Measurements from ENCODE around the gene OSCAR. TPM values are rescaled to one million over a fixed set of nuclear protein-coding genes. Genes with fewer than 3 reads are reported as not detected.

OSCAR gene
- total RNA-seq, 2 donors from 2014 or later, result 0.20 to 0.44 TPM

DNA sequence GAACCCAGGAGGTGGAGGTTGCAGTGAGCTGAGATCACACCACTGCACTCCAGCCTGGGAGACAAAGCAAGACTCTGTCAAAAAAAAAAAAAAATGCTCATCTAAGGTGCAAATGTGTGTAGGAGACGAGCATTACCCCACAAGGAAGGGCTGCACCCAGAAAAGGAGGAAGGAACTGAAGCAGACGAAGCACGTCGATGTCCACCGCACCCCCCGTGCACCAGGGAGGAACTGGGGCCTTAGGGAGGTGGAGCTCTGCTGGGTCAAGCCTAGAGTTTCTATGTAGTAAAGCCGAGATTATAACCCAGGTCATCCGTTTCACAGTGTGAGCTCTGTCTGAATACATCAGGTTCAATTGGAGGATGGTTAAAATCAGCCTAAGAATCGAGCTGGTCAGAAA is 38.0 kb downstream of the OSCAR start:
- H3K4me1 ChIP-seq (ENCODE audit: control insufficient read depth, insufficient read depth, low read length), result no peaks in the 10 kb centered on the region
- no peak overlapping the region for H3K4me3 ChIP-seq (ENCODE audit: low read length)
- Mint-ChIP-seq H3K9me3 (no peaks in the 10 kb centered on the region), H3K27me3 (ENCODE audit: insufficient read depth) (peaks cover 4% of the 10 kb centered on the region), H3K4me1 (no peaks in the 10 kb centered on the region), H3K36me3 (ENCODE audit: low read depth) (no peaks in the 10 kb centered on the region), H3K4me3 (no peak overlapping the region), H3K27ac (no peak overlapping the region)
- H3K36me3 ChIP-seq (ENCODE audit: control insufficient read depth, insufficient read depth, low read length), result no peaks in the 10 kb centered on the region
- H3K9me3 ChIP-seq (ENCODE audit: control insufficient read depth, low read length), result no peaks in the 10 kb centered on the region
- WGBS, 2 experiments (ENCODE audit: insufficient coverage in 1 of 2, insufficient read length in 1 of 2), result 93 to 96% methylated on average over 8 to 9 of the region's 9 CpGs
- DNase-seq, result no peak
- TF ChIP-seq, protein P1, sequence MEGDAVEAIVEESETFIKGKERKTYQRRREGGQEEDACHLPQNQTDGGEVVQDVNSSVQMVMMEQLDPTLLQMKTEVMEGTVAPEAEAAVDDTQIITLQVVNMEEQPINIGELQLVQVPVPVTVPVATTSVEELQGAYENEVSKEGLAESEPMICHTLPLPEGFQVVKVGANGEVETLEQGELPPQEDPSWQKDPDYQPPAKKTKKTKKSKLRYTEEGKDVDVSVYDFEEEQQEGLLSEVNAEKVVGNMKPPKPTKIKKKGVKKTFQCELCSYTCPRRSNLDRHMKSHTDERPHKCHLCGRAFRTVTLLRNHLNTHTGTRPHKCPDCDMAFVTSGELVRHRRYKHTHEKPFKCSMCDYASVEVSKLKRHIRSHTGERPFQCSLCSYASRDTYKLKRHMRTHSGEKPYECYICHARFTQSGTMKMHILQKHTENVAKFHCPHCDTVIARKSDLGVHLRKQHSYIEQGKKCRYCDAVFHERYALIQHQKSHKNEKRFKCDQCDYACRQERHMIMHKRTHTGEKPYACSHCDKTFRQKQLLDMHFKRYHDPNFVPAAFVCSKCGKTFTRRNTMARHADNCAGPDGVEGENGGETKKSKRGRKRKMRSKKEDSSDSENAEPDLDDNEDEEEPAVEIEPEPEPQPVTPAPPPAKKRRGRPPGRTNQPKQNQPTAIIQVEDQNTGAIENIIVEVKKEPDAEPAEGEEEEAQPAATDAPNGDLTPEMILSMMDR (conservative IDR thresholded peaks at IDR 0.05), result no peak
- no peak overlapping the region for H3K27ac ChIP-seq (ENCODE audit: low read depth, low read length)
- H3K27me3 ChIP-seq (ENCODE audit: control insufficient read depth, insufficient read depth, low read length, poor library complexity, severe bottlenecking), result no peaks in the 10 kb centered on the region
- no peak overlapping the region for H3K9ac ChIP-seq (ENCODE audit: extremely low read depth, low read length, poor library complexity, severe bottlenecking)

DNA sequence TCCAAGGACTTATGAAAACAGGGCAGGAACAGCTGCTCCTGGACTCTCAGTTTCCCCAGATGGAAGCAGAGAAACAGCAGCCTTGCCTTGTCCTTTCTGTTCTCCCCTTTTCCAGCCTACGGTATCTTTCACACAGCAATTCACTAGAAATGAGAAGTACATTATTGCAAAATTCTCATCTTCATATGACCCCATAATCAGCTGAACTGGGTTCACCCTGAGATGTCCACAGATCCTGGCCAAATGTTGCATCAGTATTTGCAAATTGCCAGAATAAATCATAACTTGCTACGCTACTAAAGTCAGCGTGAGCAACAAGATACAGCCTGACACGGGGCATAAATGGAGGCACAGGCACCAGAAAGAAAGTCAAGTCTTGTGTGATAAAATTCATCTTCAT is 53.0 kb downstream of the OSCAR start:
- DNase-seq, result no peak
- 94 to 95% methylated on average over 4 of the region's 4 CpGs for WGBS, 2 experiments (ENCODE audit: insufficient coverage in 1 of 2, insufficient read length in 1 of 2)
- H3K4me3 Mint-ChIP-seq, result no peak overlapping the region
- Histone ChIP-seq H3K9ac (ENCODE audit: extremely low read depth, low read length, poor library complexity, severe bottlenecking) (no peak overlapping the region), H3K9me3 (ENCODE audit: control insufficient read depth, low read length) (peaks cover 19% of the 10 kb centered on the region), H3K36me3 (ENCODE audit: control insufficient read depth, insufficient read depth, low read length) (no peaks in the 10 kb centered on the region), H3K27me3 (ENCODE audit: control insufficient read depth, insufficient read depth, low read length, poor library complexity, severe bottlenecking) (no peaks in the 10 kb centered on the region), H3K4me1 (ENCODE audit: control insufficient read depth, insufficient read depth, low read length) (no peaks in the 10 kb centered on the region), H3K27ac (ENCODE audit: low read depth, low read length) (no peak overlapping the region), H3K4me3 (ENCODE audit: low read length) (no peak overlapping the region)
- no peak overlapping the region for H3K27ac Mint-ChIP-seq
- H3K4me1 Mint-ChIP-seq, result no peaks in the 10 kb centered on the region
- peaks cover 19% of the 10 kb centered on the region for H3K27me3 Mint-ChIP-seq (ENCODE audit: insufficient read depth)
- TF ChIP-seq, protein P1 (conservative IDR thresholded peaks at IDR 0.05), result no peak
- peaks cover 3% of the 10 kb centered on the region for H3K9me3 Mint-ChIP-seq
- H3K36me3 Mint-ChIP-seq (ENCODE audit: low read depth), result no peaks in the 10 kb centered on the region

DNA sequence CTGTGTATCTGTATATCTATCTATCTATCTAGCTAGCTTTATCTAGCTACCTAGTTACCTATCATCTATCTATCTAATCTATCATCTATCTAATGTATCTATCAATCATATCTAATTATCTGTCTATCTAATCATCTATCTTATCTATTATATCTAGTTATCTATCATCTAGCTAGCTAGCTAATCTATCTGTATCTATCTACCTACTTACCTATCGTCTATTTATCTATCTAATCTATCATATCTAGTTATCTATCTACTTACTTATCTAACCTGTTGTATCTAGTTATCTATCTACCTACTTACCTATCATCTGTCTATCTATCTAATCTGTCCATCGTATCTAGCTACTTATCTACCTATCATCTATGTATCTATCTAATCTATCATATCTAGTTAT is 54.8 kb downstream of the OSCAR start:
- H3K27ac Mint-ChIP-seq, result no peak overlapping the region
- peaks cover 19% of the 10 kb centered on the region for H3K9me3 ChIP-seq (ENCODE audit: control insufficient read depth, low read length)
- no peak overlapping the region for H3K4me3 Mint-ChIP-seq
- no peaks in the 10 kb centered on the region for H3K36me3 ChIP-seq (ENCODE audit: control insufficient read depth, insufficient read depth, low read length)
- H3K9me3 Mint-ChIP-seq, result peaks cover 3% of the 10 kb centered on the region
- no peaks in the 10 kb centered on the region for H3K27me3 ChIP-seq (ENCODE audit: control insufficient read depth, insufficient read depth, low read length, poor library complexity, severe bottlenecking)
- no peak overlapping the region for H3K27ac ChIP-seq (ENCODE audit: low read depth, low read length)
- TF ChIP-seq, protein P1 (conservative IDR thresholded peaks at IDR 0.05), result no peak
- H3K9ac ChIP-seq (ENCODE audit: extremely low read depth, low read length, poor library complexity, severe bottlenecking), result no peak overlapping the region
- no peak for DNase-seq
- peak overlapping the region; percentile 40 for H3K4me3 ChIP-seq (ENCODE audit: low read length)
- H3K27me3 Mint-ChIP-seq (ENCODE audit: insufficient read depth), result peaks cover 23% of the 10 kb centered on the region
- no peaks in the 10 kb centered on the region for H3K36me3 Mint-ChIP-seq (ENCODE audit: low read depth)
- 70 to 91% methylated on average over 2 of the region's 2 CpGs for WGBS, 2 experiments (ENCODE audit: insufficient coverage in 1 of 2, insufficient read length in 1 of 2)
- no peaks in the 10 kb centered on the region for H3K4me1 Mint-ChIP-seq
- H3K4me1 ChIP-seq (ENCODE audit: control insufficient read depth, insufficient read depth, low read length), result no peaks in the 10 kb centered on the region

Other genes starting within 250 kb of the OSCAR start
- gene MYADM, start 232.9 kb downstream of the OSCAR start, total RNA-seq, result 100 to 1,000 TPM; 112 to 157 TPM
- gene PRKCG, start 218.6 kb downstream of the OSCAR start, total RNA-seq, result 1 to 10 TPM; 2.7 to 5.6 TPM
- 1 to 10 TPM; 2.7 to 3.4 TPM for gene CACNG7, start 191.5 kb downstream of the OSCAR start, total RNA-seq
- 1 to 10 TPM in 1 of 2 donors, under 1 TPM in 1; 0.48 to 4.8 TPM for gene CACNG8, start 137.9 kb downstream of the OSCAR start, total RNA-seq
- 1 to 10 TPM in 1 of 2 donors, under 1 TPM in 1; 0.92 to 1.8 TPM for gene CACNG6, start 109.2 kb downstream of the OSCAR start, total RNA-seq
- not detected for gene VSTM1, start 36.9 kb downstream of the OSCAR start, total RNA-seq
- not detected for gene TARM1, start 19.4 kb downstream of the OSCAR start, total RNA-seq
- gene NDUFA3, start 2.1 kb upstream of the OSCAR start, total RNA-seq, result 100 to 1,000 TPM; 196 to 229 TPM
- 10 to 100 TPM; 19.5 to 21.6 TPM for gene TFPT, start 14.9 kb upstream of the OSCAR start, total RNA-seq
- 10 to 100 TPM; 79.0 to 85.5 TPM for gene PRPF31, start 15.0 kb upstream of the OSCAR start, total RNA-seq
- 10 to 100 TPM; 78.9 to 82.7 TPM for gene CNOT3, start 37.0 kb upstream of the OSCAR start, total RNA-seq
- 1 to 10 TPM; 3.6 to 4.0 TPM for gene LENG1, start 58.9 kb upstream of the OSCAR start, total RNA-seq
- gene TMC4, start 72.4 kb upstream of the OSCAR start, total RNA-seq, result 10 to 100 TPM; 32.7 to 46.6 TPM
- gene MBOAT7, start 88.8 kb upstream of the OSCAR start, total RNA-seq, result 100 to 1,000 TPM; 126 to 131 TPM
- 10 to 100 TPM; 26.0 to 27.5 TPM for gene TSEN34, start 90.5 kb upstream of the OSCAR start, total RNA-seq
- 1,000 to 10,000 TPM; 1,302 to 1,460 TPM for gene RPS9, start 100.1 kb upstream of the OSCAR start, total RNA-seq
- gene LILRB3, start 122.2 kb upstream of the OSCAR start, total RNA-seq, result not detected
- gene LILRA6, start 142.0 kb upstream of the OSCAR start, total RNA-seq, result not detected
- not detected for gene LILRB5, start 156.5 kb upstream of the OSCAR start, total RNA-seq
- not detected for gene LILRB2, start 180.3 kb upstream of the OSCAR start, total RNA-seq
- not detected for gene LILRA5, start 212.4 kb upstream of the OSCAR start, total RNA-seq
- gene LILRA4, start 238.4 kb upstream of the OSCAR start, total RNA-seq, result not detected

All from endodermal cell (in vitro differentiated cells).